Kidney (tissue), 14 donors: ENCODE results near the gene CTNND2. TPM values are rescaled to one million over a fixed set of nuclear protein-coding genes. Genes with fewer than 3 reads are reported as not detected.

ENCODE experiments used
- DNase-seq, 5 donors: peaks; one replicate each; pipeline ENCODE4 v3.0.0-alpha.2; 2013 to 2020
- FAIRE-seq: peaks from 2 replicates; lab custom pipeline; 2012; peaks lifted over from hg19 to GRCh38; lab: Jason Lieb, UNC
- H3K27ac ChIP-seq, 2 donors: one replicate each; pipeline ENCODE4 v1.7.0; 2013; ENCODE audit warnings: low read depth in 2 of 2, low read length in 2 of 2, inconsistent platforms in 1 of 2
- H3K27me3 ChIP-seq: one replicate; pipeline ENCODE4 v1.7.1; 2013; ENCODE audit warnings: low read length, inconsistent platforms; ENCODE audit not compliant: control insufficient read depth, insufficient read depth
- H3K36me3 ChIP-seq, 3 donors: one replicate each; pipeline versions ENCODE4 v1.7.0 to v1.7.1; 2013; ENCODE audit warnings: low read length in 3 of 3, control low read depth in 1 of 3, inconsistent platforms in 1 of 3; ENCODE audit not compliant: insufficient read depth in 3 of 3, control insufficient read depth in 2 of 3
- H3K4me1 ChIP-seq, 3 donors: one replicate each; pipeline versions ENCODE4 v1.7.0 to v1.7.1; 2013; ENCODE audit warnings: low read length in 3 of 3, inconsistent platforms in 1 of 3, low read depth in 1 of 3; ENCODE audit not compliant: control insufficient read depth in 2 of 3, insufficient read depth in 2 of 3
- H3K4me3 ChIP-seq, 3 donors: one replicate each; pipeline versions ENCODE4 v1.7.0 to v1.8.1; 2013; ENCODE audit warnings: low read length in 3 of 3, control low read depth in 1 of 3, inconsistent platforms in 1 of 3
- H3K9ac ChIP-seq, 3 donors: one replicate each; pipeline versions ENCODE4 v1.7.0 to v1.7.1; 2013; ENCODE audit warnings: low read length in 3 of 3, control low read depth in 1 of 3, inconsistent platforms in 1 of 3
- H3K9me3 ChIP-seq, 3 donors: one replicate each; pipeline versions ENCODE4 v1.7.0 to v1.7.1; 2013; ENCODE audit warnings: low read length in 3 of 3, control low read depth in 1 of 3, inconsistent platforms in 1 of 3; ENCODE audit not compliant: control insufficient read depth in 2 of 3, insufficient read depth in 1 of 3
- intact Hi-C: fragments of 100-400 bp; cut with DNase I; formaldehyde crosslinking; loops from one replicate; pipeline ENCODE4 v1.11.1; 2022
- polyA plus RNA-seq: library from polyadenylated mRNA; stranded (reverse); fragments of 350-450 nt; fragmentation: Illumina TruSeq; extraction: RNeasy Lipid Tissue Mini Kit (QIAGEN cat#74804); gene quantifications from one replicate; pipeline ENCODE4 v1.2.3, GENCODE V29; 2014; ENCODE audit warnings: low read depth, low replicate concordance; ENCODE audit not compliant: insufficient read depth
- total RNA-seq: library from RNA; stranded (reverse); fragmentation: NEBNext Ultra II Directional; extraction: Animal tissue kit (Norgen Biotek cat#: 25700); gene quantifications from one replicate; pipeline ENCODE4 v1.2.1, GENCODE V29; 2021
- TF ChIP-seq, protein P1 (sequence below): IDR thresholded peaks from 3 replicates; pipeline ENCODE4 v1.5.1; 2012; ENCODE audit warnings: mild to moderate bottlenecking, moderate library complexity, borderline replicate concordance; ENCODE audit not compliant: insufficient read depth; ENCODE audit errors: extremely low read depth
- donor health status: control.
- donor health status: control.
- donor health status: control.
- donor health status: control.
- donor health status: control.
- donor health status: DM: yes; HTN: yes; CAD: no.
- donor health status: Normal renal cell carcinoma (clear cell type).

The CTNND2 gene
- total and polyA plus RNA-seq, 2 donors from 2014 or later, result 0.15 to 0.79 TPM

- no peaks in the 10 kb centered on the region for H3K27me3 ChIP-seq
- FAIRE-seq, result no peak
- no peak overlapping the region for H3K9ac ChIP-seq
- H3K36me3 ChIP-seq, result no peaks in the 10 kb centered on the region
- H3K4me3 ChIP-seq, result no peak overlapping the region
- no peak for DNase-seq
- TF ChIP-seq, protein P1, sequence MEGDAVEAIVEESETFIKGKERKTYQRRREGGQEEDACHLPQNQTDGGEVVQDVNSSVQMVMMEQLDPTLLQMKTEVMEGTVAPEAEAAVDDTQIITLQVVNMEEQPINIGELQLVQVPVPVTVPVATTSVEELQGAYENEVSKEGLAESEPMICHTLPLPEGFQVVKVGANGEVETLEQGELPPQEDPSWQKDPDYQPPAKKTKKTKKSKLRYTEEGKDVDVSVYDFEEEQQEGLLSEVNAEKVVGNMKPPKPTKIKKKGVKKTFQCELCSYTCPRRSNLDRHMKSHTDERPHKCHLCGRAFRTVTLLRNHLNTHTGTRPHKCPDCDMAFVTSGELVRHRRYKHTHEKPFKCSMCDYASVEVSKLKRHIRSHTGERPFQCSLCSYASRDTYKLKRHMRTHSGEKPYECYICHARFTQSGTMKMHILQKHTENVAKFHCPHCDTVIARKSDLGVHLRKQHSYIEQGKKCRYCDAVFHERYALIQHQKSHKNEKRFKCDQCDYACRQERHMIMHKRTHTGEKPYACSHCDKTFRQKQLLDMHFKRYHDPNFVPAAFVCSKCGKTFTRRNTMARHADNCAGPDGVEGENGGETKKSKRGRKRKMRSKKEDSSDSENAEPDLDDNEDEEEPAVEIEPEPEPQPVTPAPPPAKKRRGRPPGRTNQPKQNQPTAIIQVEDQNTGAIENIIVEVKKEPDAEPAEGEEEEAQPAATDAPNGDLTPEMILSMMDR, result no peak
- intact Hi-C loops, result no loop called here
- H3K4me1 ChIP-seq, result no peaks in the 10 kb centered on the region
- H3K9me3 ChIP-seq, result peaks cover 0 to 5% (median 0%) of the 10 kb centered on the region in 3 donors
- H3K27ac ChIP-seq, result no peak overlapping the region
Measured at GRCh38 chr5:10949856-10950630, 954.2 kb downstream of the CTNND2 start.

GRCh38 chr5:10946050-10946449, 958.2 kb downstream of the CTNND2 start:
- no peaks in the 10 kb centered on the region for H3K4me1 ChIP-seq
- H3K27me3 ChIP-seq, result no peaks in the 10 kb centered on the region
- FAIRE-seq (no peak), DNase-seq (no peak)
- no peak overlapping the region for H3K9ac ChIP-seq
- no peaks in the 10 kb centered on the region for H3K36me3 ChIP-seq
- TF ChIP-seq, protein P1, result no peak
- no peak overlapping the region for H3K4me3 ChIP-seq
- H3K9me3 ChIP-seq, result no peaks in the 10 kb centered on the region
- no peak overlapping the region for H3K27ac ChIP-seq
- intact Hi-C loops, result no loop called here

DNA sequence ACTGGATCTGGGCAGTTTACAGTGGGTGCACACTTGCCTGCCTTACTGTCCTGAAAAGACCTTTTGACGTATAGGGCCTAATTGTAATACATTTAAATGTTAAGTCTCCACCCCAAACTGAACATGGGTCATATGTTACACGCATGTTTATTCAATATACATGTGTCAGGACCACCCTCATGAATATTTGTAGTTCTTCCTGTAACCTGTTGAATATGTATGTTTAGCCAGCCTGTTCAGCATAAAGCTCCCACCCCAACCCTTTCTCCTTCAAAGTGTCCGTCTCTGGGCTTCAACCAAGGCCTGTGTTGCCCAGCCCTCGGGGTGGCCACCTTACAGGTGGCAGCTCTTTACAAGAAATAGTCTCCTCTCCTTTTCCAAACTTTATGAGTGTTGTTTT, 962.3 kb downstream of the CTNND2 start:
- intact Hi-C loops, result no loop called here
- no peak for DNase-seq
- FAIRE-seq, result no peak

More for the DNA sequence above, 962.3 kb downstream of the CTNND2 start:
- H3K27me3 ChIP-seq, result no peaks in the 10 kb centered on the region
- TF ChIP-seq, protein P1, result no peak
- no peak overlapping the region for H3K9ac ChIP-seq
- H3K9me3 ChIP-seq, result no peaks in the 10 kb centered on the region
- H3K27ac ChIP-seq, result no peak overlapping the region
- no peaks in the 10 kb centered on the region for H3K36me3 ChIP-seq
- no peak overlapping the region for H3K4me3 ChIP-seq
- no peaks in the 10 kb centered on the region for H3K4me1 ChIP-seq
